ENCODE results near the gene TMEM217.
"Not testable (repeated sequence)": the region's sequence is repeated elsewhere in the genome, so short reads cannot be mapped to it uniquely, and the experiment has no call there.

The TMEM217 gene

GRCh38 chr6:37218511-37218910, 39.4 kb downstream of the TMEM217 start:
- in situ Hi-C loops (cut with HindIII; ENCODE audit: low sequenced_read_pairs): no loop called here

GRCh38 chr6:37218061-37218460, 39.9 kb downstream of the TMEM217 start:
- in situ Hi-C loops (cut with HindIII; ENCODE audit: low sequenced_read_pairs): no loop called here

DNA sequence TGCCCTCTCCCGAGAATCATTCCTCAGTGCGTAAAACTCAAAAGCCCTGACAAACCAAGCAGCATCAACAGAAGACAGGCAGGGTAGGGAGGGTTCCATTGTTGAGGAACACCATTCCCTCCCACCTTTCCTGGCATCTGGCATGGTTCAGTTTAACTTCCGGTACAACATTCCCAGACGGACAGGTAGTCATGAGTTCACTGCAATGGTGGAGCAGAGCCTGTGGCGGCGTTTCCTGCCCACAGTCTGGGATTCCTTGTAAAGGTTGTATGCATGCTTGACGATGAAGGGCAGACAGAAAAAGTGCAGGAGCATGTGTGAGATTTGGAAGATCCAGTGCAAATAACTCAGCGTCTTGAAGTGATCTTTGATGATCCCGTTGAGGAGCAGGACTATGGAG, 45.7 kb downstream of the TMEM217 start:
- in situ Hi-C loops (cut with HindIII; ENCODE audit: low sequenced_read_pairs): loop anchor here (5.0 kb wide), 1 partner anchor 35 kb away; no protein-coding TSS in a partner anchor

GRCh38 chr6:37210313-37210968, 47.5 kb downstream of the TMEM217 start:
- in situ Hi-C loops (cut with HindIII; ENCODE audit: low sequenced_read_pairs): loop anchor here (5.0 kb wide), 1 partner anchor 33 kb away; no protein-coding TSS in a partner anchor

GRCh38 chr6:37209461-37210205, 48.3 kb downstream of the TMEM217 start:
- in situ Hi-C loops (cut with HindIII; ENCODE audit: low sequenced_read_pairs): loop anchor here (5.0 kb wide), 1 partner anchor 32 kb away; no protein-coding TSS in a partner anchor

DNA sequence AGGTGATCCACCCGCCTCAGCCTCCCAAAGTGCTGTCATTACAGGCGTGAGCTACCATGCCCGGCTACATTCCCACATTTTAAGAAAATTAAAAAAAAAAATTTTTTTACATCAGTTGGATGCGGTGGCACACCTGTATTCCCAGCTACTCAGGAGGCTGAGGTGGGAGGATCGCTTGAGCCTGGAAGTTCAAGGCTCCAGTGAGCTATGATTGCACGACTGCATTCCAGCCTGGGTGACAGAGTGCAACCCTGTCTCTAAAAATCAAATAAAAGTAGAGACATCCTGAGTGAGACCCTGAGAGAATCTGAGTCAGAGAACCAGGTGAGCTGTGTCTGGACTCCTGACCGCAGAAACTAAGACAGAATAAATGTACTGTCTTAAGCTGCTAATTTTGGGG, 49.2 kb downstream of the TMEM217 start:
- in situ Hi-C loops (cut with HindIII; ENCODE audit: low sequenced_read_pairs): no loop called here

GRCh38 chr6:37207903-37208456, 50.0 kb downstream of the TMEM217 start:
- in situ Hi-C loops (cut with HindIII; ENCODE audit: low sequenced_read_pairs): no loop called here

DNA sequence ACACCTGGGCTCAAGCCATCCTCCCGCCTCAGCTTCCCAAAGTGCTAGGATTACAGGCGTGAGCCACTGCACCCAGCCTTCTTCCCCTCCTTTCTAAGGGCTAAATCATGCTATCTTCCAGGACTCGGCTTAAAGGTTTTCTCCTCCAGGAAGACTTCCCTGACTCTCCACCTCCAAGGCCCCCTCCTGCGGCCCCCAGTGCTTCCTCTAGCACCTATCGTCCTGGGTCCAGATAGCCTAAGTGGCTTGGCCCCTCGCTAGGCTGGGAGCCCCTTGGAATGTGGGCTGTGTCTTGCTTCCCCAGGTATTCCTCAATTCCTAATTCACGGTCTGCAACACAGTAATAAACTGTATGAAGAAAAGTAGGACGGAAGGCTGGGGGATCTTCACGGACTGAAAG, 51.3 kb downstream of the TMEM217 start:
- in situ Hi-C loops (cut with HindIII; ENCODE audit: low sequenced_read_pairs): no loop called here

DNA sequence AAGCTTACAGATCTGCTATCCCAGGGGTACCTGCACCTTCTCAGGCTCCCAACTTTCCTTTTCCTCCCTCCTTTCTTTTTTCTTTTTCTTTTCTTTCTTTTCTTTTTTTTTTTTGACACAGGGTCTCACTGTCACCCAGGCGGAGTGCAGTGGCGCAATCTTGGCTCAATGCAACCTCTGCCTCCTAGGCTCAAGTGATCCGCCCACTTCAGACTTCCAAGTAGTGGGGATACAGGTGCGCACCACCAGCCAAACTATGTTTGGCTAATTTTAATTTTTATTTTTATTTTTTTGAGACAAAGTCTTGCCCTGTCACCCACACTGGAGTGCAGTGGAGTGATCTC, 52.0 kb downstream of the TMEM217 start:
- in situ Hi-C loops (cut with HindIII; ENCODE audit: low sequenced_read_pairs): no loop called here

DNA sequence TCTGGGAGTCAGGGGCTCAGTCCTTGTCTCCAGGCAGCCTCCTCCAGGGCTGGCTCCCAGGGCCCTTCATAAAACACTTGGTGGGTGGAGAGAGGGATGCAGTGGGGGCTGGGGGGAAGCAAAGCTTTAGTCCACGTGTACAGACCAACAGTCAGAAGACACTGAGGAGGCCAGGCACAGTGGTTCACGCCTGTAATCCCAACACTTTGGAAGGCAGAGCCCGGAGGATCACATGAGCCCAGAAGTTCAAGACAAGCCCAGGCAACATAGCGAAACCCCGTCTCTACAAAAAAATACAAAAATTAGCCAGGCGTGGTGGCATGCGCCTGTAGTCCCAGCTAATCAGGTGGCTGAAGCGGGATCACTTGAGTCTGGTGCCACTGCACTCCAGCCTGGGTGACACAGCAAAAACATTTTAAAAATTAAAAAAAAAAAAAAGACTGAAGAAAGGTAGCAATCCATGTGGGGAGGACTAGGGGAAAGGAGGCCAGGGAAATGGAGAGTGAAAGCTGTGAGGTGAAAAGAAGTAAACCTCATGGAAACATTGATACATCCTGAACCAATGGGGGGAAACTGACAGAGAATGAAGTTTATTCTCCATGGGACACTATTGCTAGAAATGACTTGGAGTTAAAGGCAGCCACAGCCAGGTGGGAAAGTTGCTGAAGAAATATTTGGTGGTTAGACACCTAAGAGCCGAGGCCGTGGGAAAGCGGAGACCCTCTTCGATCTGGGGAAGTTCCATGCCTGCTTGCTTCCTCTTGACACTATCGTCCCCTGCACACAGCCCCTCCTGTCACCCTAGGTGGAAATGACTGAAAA, 52.6 kb downstream of the TMEM217 start:
- in situ Hi-C loops (cut with HindIII; ENCODE audit: low sequenced_read_pairs): no loop called here

GRCh38 chr6:37204014-37204751, 53.8 kb downstream of the TMEM217 start:
- in situ Hi-C loops (cut with HindIII; ENCODE audit: low sequenced_read_pairs): no loop called here

- in situ Hi-C loops (cut with HindIII; ENCODE audit: low sequenced_read_pairs): no loop called here
Observed at GRCh38 chr6:37202788-37203491, 55.0 kb downstream of the TMEM217 start.

DNA sequence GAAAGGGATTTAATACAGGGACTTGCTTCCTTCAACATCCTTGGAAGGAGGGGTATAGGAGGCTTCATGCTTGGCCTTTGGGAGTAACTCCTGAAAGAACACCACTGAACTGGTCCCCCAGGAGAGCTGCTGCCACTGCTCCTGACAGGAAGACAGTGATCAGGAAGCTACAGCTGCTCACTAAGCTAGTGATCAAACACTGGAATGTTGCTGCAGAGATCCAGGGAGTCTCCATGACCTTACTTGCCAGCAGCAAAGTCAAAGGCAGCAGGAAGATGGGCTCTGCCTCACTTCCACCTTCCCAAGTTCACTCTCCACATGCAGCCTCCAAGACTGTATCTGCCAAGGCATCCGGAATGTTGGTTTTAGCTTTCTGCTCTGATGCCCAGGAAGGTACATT, 56.2 kb downstream of the TMEM217 start:
- in situ Hi-C loops (cut with HindIII; ENCODE audit: low sequenced_read_pairs): no loop called here

DNA sequence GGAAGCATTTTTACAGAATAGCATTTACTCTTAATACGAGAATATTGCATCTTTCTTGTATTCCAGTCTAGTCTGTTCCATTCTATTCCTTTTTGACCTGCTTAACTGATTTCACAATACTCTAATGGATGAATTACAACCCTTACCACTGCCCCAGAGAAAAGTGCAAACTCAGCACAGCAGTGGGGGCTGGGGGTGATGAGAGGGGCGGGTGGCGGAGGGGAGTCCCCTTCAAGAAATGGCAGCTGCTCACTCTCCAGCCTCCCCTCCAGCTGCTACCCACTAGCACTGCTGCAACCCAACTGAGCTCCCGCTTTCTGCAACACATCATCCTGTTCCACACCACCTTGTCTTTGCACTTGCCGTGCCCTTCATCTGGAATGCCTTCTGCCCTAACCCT, 57.9 kb downstream of the TMEM217 start:
- in situ Hi-C loops (cut with HindIII; ENCODE audit: low sequenced_read_pairs): no loop called here

GRCh38 chr6:37196451-37196850, 61.5 kb downstream of the TMEM217 start:
- in situ Hi-C loops (cut with HindIII; ENCODE audit: low sequenced_read_pairs): not testable (repeated sequence)

DNA sequence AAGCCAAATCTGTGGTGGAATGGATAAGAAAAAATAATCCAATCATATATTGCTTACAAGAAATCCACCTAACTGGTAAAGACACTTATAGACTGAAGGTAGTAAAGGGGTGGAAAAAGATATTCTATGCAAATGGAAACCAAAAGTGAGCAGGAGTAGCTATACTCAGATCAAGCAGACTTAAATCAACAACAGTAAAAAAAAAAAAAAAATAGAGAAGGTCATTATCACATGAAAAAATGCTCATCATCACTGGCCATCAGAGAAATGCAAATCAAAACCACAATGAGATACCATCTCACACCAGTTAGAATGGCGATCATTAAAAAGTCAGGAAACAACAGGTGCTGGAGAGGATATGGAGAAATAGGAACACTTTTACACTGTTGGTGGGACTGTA, 63.1 kb downstream of the TMEM217 start:
- in situ Hi-C loops (cut with HindIII; ENCODE audit: low sequenced_read_pairs): not testable (repeated sequence)

- in situ Hi-C loops (cut with HindIII; ENCODE audit: low sequenced_read_pairs): no loop called here
Observed at GRCh38 chr6:37192666-37193065, 65.3 kb downstream of the TMEM217 start.

DNA sequence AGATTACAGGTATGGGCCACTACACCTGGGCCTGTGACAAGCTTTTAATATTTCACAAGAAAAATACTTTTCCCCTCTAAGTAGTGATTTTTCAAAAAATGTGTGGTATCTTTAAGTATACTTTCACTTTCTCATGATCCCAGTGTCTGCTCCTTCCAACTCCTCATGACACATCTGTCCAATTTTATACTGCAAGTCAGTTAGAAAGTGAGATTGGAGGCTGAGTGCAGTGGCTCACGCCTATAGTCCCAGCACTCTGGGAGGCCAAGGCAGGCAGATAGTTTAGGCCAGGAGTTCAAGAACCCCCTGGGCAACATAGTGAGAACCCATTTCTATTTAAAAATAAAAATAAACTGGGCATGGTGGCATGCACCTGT, 67.8 kb downstream of the TMEM217 start:
- in situ Hi-C loops (cut with HindIII; ENCODE audit: low sequenced_read_pairs): no loop called here

GRCh38 chr6:37188962-37189510, 68.9 kb downstream of the TMEM217 start:
- in situ Hi-C loops (cut with HindIII; ENCODE audit: low sequenced_read_pairs): no loop called here
